ENCODE measurements around the gene SLC25A22.

The SLC25A22 gene

GRCh38 chr11:788953-789940 is 8.8 kb downstream of the SLC25A22 start:
- no peak for DNase-seq (ENCODE audit: low spot score)

GRCh38 chr11:788009-788640 is 10.0 kb downstream of the SLC25A22 start:
- no peak for DNase-seq (ENCODE audit: low spot score)

- DNase-seq (ENCODE audit: low spot score) = no peak
Observed at GRCh38 chr11:787084-787675, 10.9 kb downstream of the SLC25A22 start.

- DNase-seq (ENCODE audit: low spot score) = no peak
Observed at GRCh38 chr11:786235-787083, 11.6 kb downstream of the SLC25A22 start.

DNA sequence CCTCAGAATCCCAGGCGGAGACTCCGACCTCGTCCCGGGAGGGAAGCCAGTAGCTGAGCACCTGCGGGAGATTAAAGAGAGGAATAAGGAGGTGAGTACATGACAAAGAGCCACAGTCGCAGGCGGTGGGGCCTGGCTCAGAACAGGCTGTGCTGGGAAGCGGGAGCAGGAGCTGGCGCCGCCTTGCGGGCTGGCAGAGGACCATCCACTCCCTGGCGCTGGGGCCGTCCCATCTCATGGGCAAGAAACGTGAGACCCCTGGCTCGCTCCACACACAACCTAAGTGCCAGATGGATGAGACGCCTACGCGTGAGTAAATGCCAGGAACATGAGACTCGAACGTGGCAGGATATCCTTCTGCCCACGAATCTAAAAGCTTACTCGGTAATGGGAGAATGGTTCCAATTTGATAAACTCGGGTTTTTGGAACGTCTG is 14.5 kb downstream of the SLC25A22 start:
- DNase-seq (ENCODE audit: low spot score) = no peak

DNA sequence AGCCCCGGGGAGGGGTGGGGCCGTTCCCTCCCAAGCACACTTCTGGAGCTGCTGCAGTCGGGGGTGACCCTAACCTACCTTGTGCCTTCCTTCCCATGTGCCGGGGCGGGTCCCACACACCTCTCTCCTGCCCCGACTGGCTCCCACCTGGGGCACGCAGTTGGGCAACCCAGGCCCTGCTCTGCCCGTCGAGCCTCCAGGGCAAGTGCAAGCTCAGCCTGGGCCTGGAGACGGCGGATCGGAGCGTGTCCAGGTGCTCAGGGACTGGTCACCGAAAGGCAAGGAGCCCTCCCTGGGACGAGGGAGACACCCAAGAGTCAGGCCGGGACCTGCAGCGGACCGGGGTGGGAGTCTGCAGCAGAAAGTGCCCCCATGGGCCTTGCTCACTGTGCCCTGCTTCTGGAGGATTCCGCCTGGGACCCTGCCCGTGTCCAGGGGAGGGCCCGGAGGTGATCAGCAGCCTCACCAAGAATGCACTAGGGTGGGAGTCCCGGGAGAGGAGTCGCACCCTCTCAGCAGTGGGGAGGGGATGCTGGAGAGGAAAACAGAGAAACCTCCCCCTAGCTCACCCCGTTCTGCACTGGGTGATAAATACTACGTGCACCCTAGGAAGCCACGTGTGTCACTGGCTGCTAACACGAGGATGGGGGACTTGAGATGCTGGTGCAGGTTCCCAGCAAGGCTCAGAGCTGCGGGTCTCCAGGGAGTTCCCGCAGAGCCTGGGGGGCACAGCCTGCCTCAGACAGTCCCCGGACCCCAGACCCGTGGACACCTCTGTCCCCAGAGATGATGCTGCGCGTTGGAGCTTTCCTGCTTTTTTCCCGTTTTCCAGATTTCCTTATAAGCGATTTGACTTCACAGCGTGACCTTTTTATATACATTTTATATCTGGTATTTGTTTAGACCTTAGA is 15.6 kb downstream of the SLC25A22 start:
- no peak for DNase-seq (ENCODE audit: low spot score)

GRCh38 chr11:779955-780532 is 18.0 kb downstream of the SLC25A22 start:
- DNase-seq (ENCODE audit: low spot score) = no peak

- DNase-seq (ENCODE audit: low spot score) = no peak
Observed at GRCh38 chr11:778976-779954, 18.8 kb downstream of the SLC25A22 start.

GRCh38 chr11:777288-778255 is 20.5 kb downstream of the SLC25A22 start, which contains the start of gene GATD1:
Gene GATD1, minus strand, starts transcription at chr11:777487. Its CDS starts 25 bp downstream, at chr11:777462.
- DNase-seq (ENCODE audit: low spot score) = peak; percentile 99

GRCh38 chr11:776561-777287 is 21.4 kb downstream of the SLC25A22 start:
- DNase-seq (ENCODE audit: low spot score) = peak; percentile 84

GRCh38 chr11:776263-776560 is 21.9 kb downstream of the SLC25A22 start:
- DNase-seq (ENCODE audit: low spot score) = no peak

DNA sequence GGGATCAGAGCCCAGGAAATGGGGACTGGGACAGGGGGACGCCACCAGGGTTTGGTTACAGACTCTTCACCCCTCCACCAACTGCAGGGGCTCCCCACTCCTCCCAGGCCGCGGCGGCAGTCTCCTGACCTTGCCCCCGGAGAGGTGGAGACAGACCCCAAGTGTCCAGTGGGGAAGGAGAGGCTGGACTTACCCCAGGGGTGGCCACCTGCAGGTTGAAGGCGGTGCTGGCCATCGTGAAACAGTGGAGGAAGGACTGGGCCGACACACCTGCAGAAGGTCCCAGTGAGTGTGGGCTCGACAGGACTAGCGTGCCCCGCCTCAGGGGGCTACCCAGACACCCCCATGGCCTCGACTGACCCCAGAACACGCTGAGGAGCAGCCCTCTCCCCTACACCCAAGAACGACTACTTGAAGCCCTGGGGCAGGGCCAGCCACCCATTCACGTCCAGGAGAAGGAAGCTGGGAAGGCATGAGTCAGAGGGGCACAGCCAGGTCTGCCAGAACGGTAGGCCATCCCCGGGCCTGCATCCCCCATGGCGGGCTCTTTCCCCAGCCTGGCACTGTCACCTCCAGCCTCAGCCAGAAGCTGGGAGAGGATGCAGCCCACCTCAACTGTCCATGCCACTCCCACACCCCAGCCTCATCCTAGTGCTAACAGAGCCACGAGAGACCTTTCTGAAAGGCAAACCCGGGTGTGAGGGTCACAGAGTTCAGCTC is 23.0 kb downstream of the SLC25A22 start:
- no peak for DNase-seq (ENCODE audit: low spot score)

- no peak for DNase-seq (ENCODE audit: low spot score)
Observed at GRCh38 chr11:773830-774229, 24.3 kb downstream of the SLC25A22 start.

DNA sequence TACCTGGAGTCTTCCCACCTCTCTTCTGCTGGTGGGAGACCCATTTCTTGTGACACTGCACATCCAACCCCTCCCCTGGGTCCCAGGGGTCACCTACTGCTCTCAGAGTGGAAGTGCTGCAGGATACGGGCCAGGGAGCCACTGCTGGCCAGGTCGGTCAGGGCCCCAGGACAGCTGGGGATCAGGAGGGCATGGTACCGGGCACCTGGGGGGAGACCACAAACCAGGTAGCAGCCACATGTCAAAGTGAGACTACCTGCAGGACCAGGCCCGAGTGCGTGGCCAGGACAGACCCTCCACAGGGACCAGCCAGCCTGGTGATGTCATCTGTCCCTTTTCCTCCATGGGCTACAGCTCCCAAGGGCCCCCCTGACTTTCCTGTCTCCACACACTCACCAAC is 24.7 kb downstream of the SLC25A22 start:
- no peak for DNase-seq (ENCODE audit: low spot score)

- DNase-seq (ENCODE audit: low spot score) = no peak
Observed at GRCh38 chr11:772429-773390, 25.4 kb downstream of the SLC25A22 start.

Data from HuH-7 (cell line).